ENCODE measurements around the gene KLLN. TPM values are rescaled to one million over a fixed set of nuclear protein-coding genes. Genes with fewer than 3 reads are reported as not detected.

The KLLN gene
- total RNA-seq, 1 experiment from 2014 or later: 0.57 TPM

- TF ChIP-seq, protein P1, sequence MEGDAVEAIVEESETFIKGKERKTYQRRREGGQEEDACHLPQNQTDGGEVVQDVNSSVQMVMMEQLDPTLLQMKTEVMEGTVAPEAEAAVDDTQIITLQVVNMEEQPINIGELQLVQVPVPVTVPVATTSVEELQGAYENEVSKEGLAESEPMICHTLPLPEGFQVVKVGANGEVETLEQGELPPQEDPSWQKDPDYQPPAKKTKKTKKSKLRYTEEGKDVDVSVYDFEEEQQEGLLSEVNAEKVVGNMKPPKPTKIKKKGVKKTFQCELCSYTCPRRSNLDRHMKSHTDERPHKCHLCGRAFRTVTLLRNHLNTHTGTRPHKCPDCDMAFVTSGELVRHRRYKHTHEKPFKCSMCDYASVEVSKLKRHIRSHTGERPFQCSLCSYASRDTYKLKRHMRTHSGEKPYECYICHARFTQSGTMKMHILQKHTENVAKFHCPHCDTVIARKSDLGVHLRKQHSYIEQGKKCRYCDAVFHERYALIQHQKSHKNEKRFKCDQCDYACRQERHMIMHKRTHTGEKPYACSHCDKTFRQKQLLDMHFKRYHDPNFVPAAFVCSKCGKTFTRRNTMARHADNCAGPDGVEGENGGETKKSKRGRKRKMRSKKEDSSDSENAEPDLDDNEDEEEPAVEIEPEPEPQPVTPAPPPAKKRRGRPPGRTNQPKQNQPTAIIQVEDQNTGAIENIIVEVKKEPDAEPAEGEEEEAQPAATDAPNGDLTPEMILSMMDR (conservative IDR thresholded peaks at IDR 0.05): no peak
- TF ChIP-seq EZH2 (IDR thresholded peaks at IDR 0.05; ENCODE audit: low read depth): no peak
Measured at GRCh38 chr10:87862679-87863052, 667 bp downstream of the KLLN start.

DNA sequence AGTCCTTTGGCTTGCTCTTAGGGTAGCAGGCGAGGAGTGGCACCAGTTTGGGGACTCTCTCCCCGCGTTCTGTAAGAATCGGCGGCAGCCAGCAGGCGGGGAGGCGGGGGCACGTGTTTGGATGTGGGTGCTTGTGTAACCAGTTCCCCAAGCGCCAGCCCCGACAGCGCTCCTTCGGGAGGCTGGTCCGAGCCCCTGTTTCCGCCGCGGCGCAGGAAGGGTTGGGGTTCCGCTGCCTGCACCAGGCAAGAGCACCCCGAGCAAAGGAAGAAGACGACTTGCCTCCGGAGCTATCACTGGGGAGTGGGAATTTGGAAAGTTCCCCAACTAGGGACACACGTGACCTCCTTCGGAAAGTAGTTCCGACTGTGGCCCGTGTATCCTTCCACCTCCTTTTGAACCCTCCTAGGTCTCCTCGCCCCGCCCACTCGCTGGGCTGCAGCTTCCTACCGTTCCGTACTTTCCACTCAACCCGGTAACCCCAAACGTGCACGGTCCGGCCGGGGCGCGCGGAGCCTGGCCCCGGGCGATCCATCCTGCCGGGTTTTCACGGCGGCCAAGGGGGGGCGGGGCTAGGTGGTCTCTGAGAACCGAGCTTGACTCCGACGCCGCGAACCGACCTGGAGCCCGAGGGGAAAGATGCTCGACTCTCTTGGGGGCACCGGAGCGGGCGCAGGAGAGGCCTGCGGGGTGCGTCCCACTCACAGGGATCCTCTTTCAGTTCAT is 1.2 kb downstream of the KLLN start:
- Histone ChIP-seq H3K9me3 (ENCODE audit: insufficient read depth, low read depth) (no peaks in the 10 kb centered on the region), H2AFZ (peak overlapping the region; percentile 89), H3K9me2 (ENCODE audit: insufficient read depth) (no peaks in the 10 kb centered on the region), H3K4me1 (replicated peaks; ENCODE audit: insufficient read depth) (peaks cover 15% of the 10 kb centered on the region), H4K20me1 (ENCODE audit: insufficient read depth) (peaks cover 17% of the 10 kb centered on the region), H3K4me2 (peak overlapping the region; percentile 86), H3K36me3 (ENCODE audit: low read depth) (no peaks in the 10 kb centered on the region), H3K27me3 (ENCODE audit: insufficient read depth, low read depth) (no peaks in the 10 kb centered on the region), H3F3A (ENCODE audit: insufficient read depth, low read depth) (peaks cover 14% of the 10 kb centered on the region), H3K27ac (peak overlapping the region; percentile 77), H3K79me2 (ENCODE audit: low read depth) (peaks cover 30% of the 10 kb centered on the region), H3K4me3 (peak overlapping the region; percentile 98)
- ChIA-PET POLR2A (ENCODE audit: unreplicated experiment) (interaction anchor here (0.6 to 0.8 kb wide), 4 partner anchors 17 to 455 kb away, joined by 4 to 19 read pairs (median 6); no protein-coding TSS in a partner anchor), CTCF (interaction anchor here (1.9 kb wide), 1 partner anchor 527 kb away, joined by 6 read pairs; no protein-coding TSS in a partner anchor)
- DNase-seq: peak; percentile 82 to 88
- intact Hi-C loops (cut with micrococcal nuclease; ENCODE audit: unreplicated experiment): loop anchor here (1.0 to 10.0 kb wide), 9 partner anchors 15 to 691 kb away; partner anchors contain the start of gene ATAD1
- BruUV-seq (replicated peaks): no TSS peak
- TF ChIP-seq, protein P1 (conservative IDR thresholded peaks at IDR 0.05): no peak
- TF ChIP-seq EZH2 (IDR thresholded peaks at IDR 0.05; ENCODE audit: low read depth): no peak

More at GRCh38 chr10:87862679-87863052, 667 bp downstream of the KLLN start:
- DNase-seq: no peak
- no TSS peak for BruUV-seq (replicated peaks)
- peaks cover 20% of the 10 kb centered on the region for H3K4me1 ChIP-seq (replicated peaks; ENCODE audit: insufficient read depth)
- no peaks in the 10 kb centered on the region for H3K9me2 ChIP-seq (ENCODE audit: insufficient read depth)
- no peaks in the 10 kb centered on the region for H3K27me3 ChIP-seq (ENCODE audit: insufficient read depth, low read depth)
- no peaks in the 10 kb centered on the region for H3K36me3 ChIP-seq (ENCODE audit: low read depth)
- H3K9me3 ChIP-seq (ENCODE audit: insufficient read depth, low read depth): no peaks in the 10 kb centered on the region
- H4K20me1 ChIP-seq (ENCODE audit: insufficient read depth): peaks cover 23% of the 10 kb centered on the region
- peak overlapping the region; percentile 98 for H3K4me3 ChIP-seq
- peak overlapping the region; percentile 86 for H3K4me2 ChIP-seq
- CTCF ChIA-PET: interaction anchor here (0.7 to 1.9 kb wide), 2 partner anchors 527 to 695 kb away, joined by 3 to 6 read pairs; no protein-coding TSS in a partner anchor
- POLR2A ChIA-PET (ENCODE audit: unreplicated experiment): interaction anchor here (0.7 kb wide), 2 partner anchors 294 to 771 kb away, joined by 3 to 6 read pairs; no protein-coding TSS in a partner anchor
- H3F3A ChIP-seq (ENCODE audit: insufficient read depth, low read depth): peaks cover 14% of the 10 kb centered on the region
- peak overlapping the region; percentile 77 for H3K27ac ChIP-seq
- H2AFZ ChIP-seq: peak overlapping the region; percentile 89
- intact Hi-C loops (cut with micrococcal nuclease; ENCODE audit: unreplicated experiment): loop anchor here (1.0 to 10.0 kb wide), 8 partner anchors 16 to 690 kb away; partner anchors contain the start of gene ATAD1
- H3K79me2 ChIP-seq (ENCODE audit: low read depth): peaks cover 36% of the 10 kb centered on the region

DNA sequence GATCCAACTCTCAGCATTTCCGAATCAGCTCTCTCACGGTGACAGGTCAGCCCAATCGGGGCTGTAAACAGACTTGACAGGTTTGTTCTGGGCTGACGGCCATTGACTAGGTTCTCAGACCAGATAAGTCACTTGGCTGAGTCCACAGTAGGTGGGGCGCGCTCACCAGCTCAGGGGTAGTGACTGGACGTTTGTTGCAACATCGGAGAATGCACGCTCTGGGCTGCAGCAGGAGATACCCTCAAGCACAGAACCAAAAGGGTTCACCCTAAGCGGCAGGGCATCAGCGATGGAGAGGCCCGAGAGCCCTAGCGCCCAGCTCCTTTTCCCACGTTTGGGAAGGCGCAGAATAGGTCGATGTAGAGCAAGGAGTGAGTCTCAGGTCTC is 1.8 kb downstream of the KLLN start:
- Histone ChIP-seq H3K9me3 (ENCODE audit: insufficient read depth, low read depth) (no peaks in the 10 kb centered on the region), H3K4me3 (peak overlapping the region; percentile 98), H3K9me2 (ENCODE audit: insufficient read depth) (no peaks in the 10 kb centered on the region), H3K4me2 (peak overlapping the region; percentile 86), H3K27ac (peak overlapping the region; percentile 77), H3K4me1 (replicated peaks; ENCODE audit: insufficient read depth) (peaks cover 14% of the 10 kb centered on the region), H3K79me2 (ENCODE audit: low read depth) (peaks cover 25% of the 10 kb centered on the region), H2AFZ (peak overlapping the region; percentile 88), H3K27me3 (ENCODE audit: insufficient read depth, low read depth) (no peaks in the 10 kb centered on the region), H4K20me1 (ENCODE audit: insufficient read depth) (peaks cover 12% of the 10 kb centered on the region), H3K36me3 (ENCODE audit: low read depth) (no peaks in the 10 kb centered on the region), H3F3A (ENCODE audit: insufficient read depth, low read depth) (peaks cover 14% of the 10 kb centered on the region)
- DNase-seq: peak; percentile 71 to 85
- BruUV-seq (replicated peaks): TSS peak; percentile 87
- TF ChIP-seq EZH2 (IDR thresholded peaks at IDR 0.05; ENCODE audit: low read depth): no peak
- TF ChIP-seq, protein P1 (conservative IDR thresholded peaks at IDR 0.05): no peak; the same call in 1 of the 2 replicates
- CTCF ChIA-PET: interaction anchor here (1.0 to 1.9 kb wide), 3 partner anchors 455 to 528 kb away, joined by 3 to 6 read pairs (median 3); no protein-coding TSS in a partner anchor
- POLR2A ChIA-PET (ENCODE audit: unreplicated experiment): interaction anchor here (0.6 to 0.8 kb wide), 5 partner anchors 16 to 523 kb away, joined by 3 to 19 read pairs (median 5); no protein-coding TSS in a partner anchor
- intact Hi-C loops (cut with micrococcal nuclease; ENCODE audit: unreplicated experiment): loop anchor here (1.0 to 10.0 kb wide), 4 partner anchors 44 to 393 kb away; partner anchors contain the start of gene ATAD1
